NCI-H2029 treated with DMSO at 0.1 percent for 48 hours (cell line): ENCODE data around the gene NPPA.
"Not testable (repeated sequence)": the region's sequence is repeated elsewhere in the genome, so short reads cannot be mapped to it uniquely, and the experiment has no call there.

Experiments used
- DNase-seq: peaks from one replicate; lab custom pipeline; 2025; lab: John Stamatoyannopoulos, UW

The NPPA gene

GRCh38 chr1:11807133-11807532 is 40.5 kb downstream of the NPPA start:
- DNase-seq: no peak

GRCh38 chr1:11806307-11806936 is 41.2 kb downstream of the NPPA start:
- no peak for DNase-seq

DNA sequence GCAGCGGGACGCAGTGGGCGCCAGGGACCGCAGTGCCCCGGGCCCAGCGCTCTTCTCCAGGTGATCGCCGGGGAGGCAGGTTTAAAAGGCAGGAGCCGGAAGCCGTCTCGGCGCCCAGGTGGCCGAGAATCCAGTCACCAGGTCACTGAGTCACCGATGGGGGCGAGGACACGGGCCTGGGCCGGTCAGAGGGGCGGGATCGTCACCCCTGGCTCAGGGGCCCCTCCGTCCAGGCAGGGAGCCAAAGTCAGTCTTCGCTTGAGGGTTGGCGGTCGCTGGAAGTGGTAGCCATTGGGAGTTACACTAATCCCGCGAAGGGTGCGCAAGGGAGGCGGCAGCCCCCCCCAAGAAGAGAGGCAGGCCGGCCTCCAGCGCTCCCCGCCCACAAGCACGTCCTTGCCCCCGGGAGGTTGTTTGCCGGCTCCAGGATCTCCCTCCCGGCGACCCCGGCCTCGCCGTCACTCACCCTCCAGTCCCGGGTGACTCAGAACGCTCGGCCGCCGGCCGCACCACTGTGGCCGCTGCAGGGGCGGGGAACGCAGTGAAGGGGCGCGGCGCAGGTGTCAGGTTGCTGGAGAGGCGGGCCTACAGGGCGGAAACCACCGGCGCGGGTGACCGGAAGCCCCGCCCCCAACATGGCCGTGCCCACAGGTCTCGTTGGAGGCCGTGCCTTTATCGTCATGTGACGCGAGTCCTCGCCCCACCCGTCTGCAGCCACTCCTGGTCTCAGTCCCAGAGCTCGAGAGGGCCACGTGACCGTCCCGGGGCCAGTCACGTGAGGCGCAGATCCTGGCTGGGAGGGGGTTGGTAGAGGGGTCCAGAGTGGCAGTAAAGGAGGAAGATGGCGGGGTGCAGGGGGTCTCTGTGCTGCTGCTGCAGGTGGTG is 41.9 kb downstream of the NPPA start, which contains the start of the genes CLCN6 and MTHFR:
CLCN6 (plus strand) TSS at position 770 of the 885 bp plus-strand sequence; CDS start at position 842, 72 bp downstream.
MTHFR (minus strand) TSS at position 543 of the 885 bp plus-strand sequence. CDS start 2,848 bp downstream, outside the sequence.
- DNase-seq: peak; percentile 87

DNA sequence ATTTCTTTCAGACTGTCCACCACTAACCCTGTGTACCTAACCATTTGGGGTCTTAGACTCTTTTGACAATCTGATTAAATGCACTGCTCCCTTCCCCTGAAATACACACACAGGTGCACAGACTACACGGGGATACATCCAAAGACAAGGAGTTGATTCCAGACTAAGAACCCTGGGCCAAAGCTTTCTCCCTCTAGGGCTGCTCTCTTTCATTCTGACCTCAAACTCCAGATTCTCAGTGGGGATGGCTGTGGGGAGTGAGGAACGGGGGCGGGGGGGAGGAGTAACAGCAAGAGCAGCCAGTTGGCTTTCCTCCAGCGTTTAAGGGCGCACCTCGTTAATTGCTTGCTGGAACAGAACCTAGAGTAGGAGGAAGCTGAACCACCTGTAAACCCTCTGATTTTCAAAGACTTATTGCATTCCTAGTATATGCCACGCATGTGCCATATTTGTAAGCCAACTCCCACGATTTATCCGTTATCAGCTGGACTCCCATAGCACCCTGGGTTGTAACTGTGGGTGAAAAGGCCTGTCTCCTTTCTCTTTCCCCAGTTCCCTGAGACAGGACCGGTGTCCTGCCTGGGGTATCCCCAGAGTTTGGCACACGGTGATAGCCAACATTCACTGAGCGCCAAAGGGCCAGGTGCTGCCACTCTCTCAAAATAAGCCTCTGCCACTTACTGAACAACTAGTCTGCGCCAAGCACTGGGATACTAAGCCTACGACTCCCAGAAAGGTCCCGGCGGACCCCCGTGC is 42.7 kb downstream of the NPPA start:
- DNase-seq: no peak

DNA sequence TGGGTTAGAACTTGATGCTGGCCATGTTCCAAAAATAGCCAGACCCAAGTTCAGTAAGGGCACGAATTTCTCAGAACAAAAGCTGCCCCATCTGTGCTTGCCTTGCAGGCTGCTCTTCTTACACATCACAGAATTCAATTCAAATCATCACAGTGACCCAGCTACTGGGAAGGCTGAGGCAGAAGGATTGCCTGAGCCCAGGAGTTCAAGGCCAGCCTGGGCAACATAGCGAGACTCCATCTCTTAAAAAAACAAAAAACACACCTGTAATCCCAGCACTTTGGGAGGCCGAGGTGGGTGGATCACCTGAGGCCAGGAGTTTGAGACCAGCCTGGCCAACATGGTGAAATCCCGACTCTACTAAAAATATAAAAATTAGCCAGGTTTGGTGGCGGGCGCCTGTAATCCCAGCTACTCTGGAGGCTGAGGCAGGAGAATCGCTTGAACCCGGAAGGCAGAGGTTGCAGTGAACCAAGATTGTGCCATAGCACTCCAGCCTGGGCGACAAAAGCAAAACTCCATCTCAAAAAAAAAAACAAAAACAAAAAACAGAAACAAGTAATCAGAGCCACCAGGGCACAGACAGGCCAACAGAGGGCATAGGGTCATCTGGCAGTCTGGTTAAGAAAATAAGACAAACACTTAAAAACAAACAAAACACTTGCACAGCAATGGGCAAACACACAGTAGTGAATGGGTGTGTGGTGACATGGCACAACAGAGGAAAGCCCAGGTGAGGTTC is 43.5 kb downstream of the NPPA start:
- not testable (repeated sequence) for DNase-seq

GRCh38 chr1:11802973-11803885 is 44.4 kb downstream of the NPPA start:
- peak; percentile 37 for DNase-seq

- no peak for DNase-seq
These were observed 45.0 kb downstream of the NPPA start for GRCh38 chr1:11802616-11802972.

- DNase-seq: no peak
These were observed 46.7 kb downstream of the NPPA start for GRCh38 chr1:11800756-11801433.

- no peak for DNase-seq
These were observed 47.2 kb downstream of the NPPA start for GRCh38 chr1:11800391-11800755.

DNA sequence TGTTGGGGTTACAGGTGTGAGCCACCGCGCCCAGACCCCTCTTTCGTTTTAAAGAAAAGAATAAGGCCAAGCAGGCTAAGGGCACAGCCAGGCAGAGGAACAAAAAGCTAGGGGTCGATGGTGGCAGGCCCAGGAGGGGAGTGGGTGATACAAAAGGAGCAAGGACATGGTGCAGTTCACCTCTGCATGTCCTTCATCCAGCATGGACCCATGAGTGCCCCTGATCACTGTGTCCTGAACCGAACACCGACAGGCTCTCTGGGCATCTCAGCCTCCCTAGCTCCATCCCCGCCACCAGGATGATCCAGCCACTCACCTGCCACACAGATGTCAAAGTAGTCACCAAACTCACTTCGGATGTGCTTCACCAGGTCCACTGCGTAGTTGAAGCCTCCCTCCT is 47.7 kb downstream of the NPPA start:
- no peak for DNase-seq

GRCh38 chr1:11799099-11799498 is 48.5 kb downstream of the NPPA start:
- DNase-seq: no peak

DNA sequence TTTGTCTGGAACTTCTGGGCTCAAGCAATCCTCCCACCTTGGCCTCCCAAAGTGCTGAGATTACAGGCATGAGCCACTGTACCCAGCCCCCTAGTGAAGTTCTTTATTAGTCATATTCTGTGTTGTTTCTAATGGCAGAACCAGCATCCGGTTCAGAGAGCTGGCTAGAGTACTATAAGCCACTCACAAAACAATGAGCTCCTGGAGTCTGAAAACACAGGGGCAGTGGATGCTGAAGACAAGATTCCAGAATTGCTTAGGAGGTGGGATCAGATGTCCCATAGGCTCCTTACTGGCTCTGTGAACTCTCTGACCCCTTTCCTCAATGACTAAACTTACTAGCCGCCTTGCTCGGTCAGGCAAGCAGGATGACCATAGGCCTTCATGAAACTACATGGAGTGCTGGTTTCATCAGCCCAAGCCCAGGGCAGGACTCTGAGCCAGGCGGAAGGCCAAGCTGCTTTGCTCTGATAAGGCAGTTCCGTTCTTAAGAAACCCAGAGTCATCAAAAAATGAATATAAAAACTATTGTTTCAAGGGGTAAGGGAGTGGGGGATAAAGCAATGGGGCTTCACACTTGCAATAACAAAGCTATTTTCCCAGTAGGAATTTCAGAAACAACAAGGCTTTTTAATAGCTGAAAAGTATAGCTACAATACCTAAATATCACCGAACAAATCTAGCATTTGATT is 49.9 kb downstream of the NPPA start:
- DNase-seq: no peak

GRCh38 chr1:11796036-11796828 is 51.4 kb downstream of the NPPA start:
- no peak for DNase-seq
